ENCODE measurements around the gene ARL16.

DNA sequence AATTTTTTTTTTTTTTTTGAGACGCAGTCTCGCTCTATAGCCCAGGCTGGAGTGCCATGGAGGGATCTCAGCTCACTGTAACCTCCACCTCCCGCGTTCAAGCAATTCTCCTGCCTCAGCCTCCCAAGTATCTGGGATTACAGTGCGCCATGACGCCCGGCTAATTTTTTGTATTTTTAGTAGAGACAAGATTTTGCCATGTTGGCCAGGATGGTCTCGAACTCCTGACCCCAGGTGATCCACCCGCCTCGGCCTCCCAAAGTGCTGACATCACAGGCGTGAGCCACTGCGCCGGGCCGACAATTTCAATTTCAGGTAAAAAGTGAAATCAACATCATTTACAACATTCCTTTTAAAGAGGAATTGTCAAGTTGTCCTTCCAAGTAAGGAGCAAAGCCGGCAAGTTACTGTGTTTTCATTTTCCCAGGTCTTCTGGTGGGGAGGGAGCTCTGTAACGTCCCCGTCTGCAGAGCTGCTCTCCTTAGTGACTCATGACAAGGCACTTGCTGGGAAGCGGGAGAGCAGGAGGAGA, 47.6 kb downstream of the ARL16 start:
- no peak for TF ChIP-seq CTCF (IDR thresholded peaks at IDR 0.05; ENCODE audit: poor library complexity, severe bottlenecking)
- TF ChIP-seq POLR2AphosphoS5 (IDR thresholded peaks at IDR 0.05), result no peak
- no peak for TF ChIP-seq EZH2 (IDR thresholded peaks at IDR 0.05; ENCODE audit: borderline replicate concordance, insufficient read depth, low read length, poor library complexity, severe bottlenecking)

All from neural cell (in vitro differentiated cells).